LNCaP clone FGC (cell line): ENCODE data around the gene HIBADH.

Experiments
- DNase-seq: peaks from one replicate; pipeline ENCODE4 v3.0.0-alpha.2; 2011; ENCODE audit warnings: low read depth
- H3K4me3 ChIP-seq: 2 replicates; pipeline ENCODE4 v1.5.1; 2011; ENCODE audit warnings: mild to moderate bottlenecking, low read depth, low read length, control low read depth
- TF ChIP-seq, protein P1 (sequence below): IDR thresholded peaks from 2 replicates; pipeline ENCODE4 v1.5.1; 2012; ENCODE audit warnings: mild to moderate bottlenecking; ENCODE audit not compliant: control insufficient read depth, insufficient read depth; ENCODE audit errors: extremely low read depth

The HIBADH gene

DNA sequence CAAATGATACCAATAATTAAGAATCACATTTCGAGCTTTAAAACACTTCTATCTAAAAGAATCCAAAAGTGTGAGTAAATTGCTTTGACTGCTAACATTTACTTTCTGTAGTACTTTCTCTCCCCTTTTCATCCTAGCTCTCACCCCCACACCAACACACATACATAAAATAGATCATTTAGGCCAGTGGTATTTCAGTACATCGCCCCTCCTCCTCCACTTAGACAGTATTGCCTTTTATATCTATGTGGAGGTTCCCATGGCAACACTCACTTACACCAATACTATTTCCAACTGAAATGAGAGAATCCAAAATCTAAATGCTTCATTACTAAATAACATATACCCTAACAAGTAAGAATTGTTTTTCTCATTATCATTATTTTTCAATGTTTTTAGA, 58.9 kb downstream of the HIBADH start:
- H3K4me3 ChIP-seq: no peak overlapping the region
- TF ChIP-seq, protein P1, sequence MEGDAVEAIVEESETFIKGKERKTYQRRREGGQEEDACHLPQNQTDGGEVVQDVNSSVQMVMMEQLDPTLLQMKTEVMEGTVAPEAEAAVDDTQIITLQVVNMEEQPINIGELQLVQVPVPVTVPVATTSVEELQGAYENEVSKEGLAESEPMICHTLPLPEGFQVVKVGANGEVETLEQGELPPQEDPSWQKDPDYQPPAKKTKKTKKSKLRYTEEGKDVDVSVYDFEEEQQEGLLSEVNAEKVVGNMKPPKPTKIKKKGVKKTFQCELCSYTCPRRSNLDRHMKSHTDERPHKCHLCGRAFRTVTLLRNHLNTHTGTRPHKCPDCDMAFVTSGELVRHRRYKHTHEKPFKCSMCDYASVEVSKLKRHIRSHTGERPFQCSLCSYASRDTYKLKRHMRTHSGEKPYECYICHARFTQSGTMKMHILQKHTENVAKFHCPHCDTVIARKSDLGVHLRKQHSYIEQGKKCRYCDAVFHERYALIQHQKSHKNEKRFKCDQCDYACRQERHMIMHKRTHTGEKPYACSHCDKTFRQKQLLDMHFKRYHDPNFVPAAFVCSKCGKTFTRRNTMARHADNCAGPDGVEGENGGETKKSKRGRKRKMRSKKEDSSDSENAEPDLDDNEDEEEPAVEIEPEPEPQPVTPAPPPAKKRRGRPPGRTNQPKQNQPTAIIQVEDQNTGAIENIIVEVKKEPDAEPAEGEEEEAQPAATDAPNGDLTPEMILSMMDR: no peak
- no peak for DNase-seq

DNA sequence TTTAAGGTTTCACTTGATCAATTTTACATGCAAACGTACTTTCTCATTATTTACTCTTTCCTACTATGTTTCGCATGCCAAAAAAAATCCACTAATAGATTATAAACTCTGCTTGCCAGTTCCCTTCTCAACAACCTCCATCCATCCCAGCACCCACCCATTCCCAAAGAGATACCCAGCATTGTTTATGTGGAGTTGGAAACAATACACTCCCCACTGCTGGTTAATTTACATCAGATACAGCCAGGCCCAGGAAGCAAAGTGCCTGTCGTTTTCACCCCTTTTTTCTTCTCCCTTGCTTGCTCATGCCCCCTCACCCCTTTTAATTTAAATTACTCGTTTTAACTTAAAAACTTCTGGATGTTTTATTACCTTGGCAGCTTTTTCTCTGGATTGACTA, 59.9 kb downstream of the HIBADH start:
- no peak overlapping the region for H3K4me3 ChIP-seq
- DNase-seq: no peak

DNA sequence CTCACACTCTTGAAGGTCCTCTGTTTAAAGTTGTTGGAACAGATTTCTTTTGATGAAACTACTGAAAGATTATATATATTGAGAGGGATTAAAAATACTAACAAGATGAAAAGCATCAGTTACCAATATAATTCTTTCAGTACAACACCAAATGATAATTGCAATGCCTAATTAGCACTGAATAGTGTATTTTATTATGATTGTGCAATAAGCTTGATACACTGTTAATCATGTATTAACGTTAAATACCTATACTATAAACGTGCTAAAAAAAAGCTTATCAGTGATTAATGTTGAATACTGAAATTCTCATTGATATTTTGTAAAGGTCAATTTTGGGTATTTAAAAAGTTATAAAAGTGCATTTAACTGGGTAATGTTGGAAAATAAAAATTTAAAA, 61.5 kb downstream of the HIBADH start:
- TF ChIP-seq, protein P1: no peak
- H3K4me3 ChIP-seq: no peak overlapping the region
- DNase-seq: no peak

More for the DNA sequence above, 59.9 kb downstream of the HIBADH start:
- TF ChIP-seq, protein P1: no peak

DNA sequence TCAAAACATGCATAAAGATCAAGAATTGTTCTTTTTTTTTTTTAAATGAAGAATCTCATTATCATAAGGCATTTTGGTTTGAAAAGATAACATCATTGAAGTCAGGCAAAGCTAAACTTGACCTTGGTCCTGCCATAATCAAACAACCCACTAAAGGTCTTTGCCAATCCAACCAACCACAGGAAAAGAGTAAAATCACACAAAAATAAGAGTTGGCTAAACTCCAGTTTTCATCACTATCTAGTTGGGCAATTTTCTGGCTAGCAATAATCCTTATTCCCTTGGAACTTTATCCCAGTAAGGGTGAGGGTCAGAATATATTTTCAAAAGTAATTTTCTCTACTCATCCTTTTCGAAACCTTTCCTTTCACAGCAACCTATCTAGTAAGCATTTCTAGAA, 62.4 kb downstream of the HIBADH start:
- TF ChIP-seq, protein P1: no peak
- no peak for DNase-seq
- H3K4me3 ChIP-seq: no peak overlapping the region

DNA sequence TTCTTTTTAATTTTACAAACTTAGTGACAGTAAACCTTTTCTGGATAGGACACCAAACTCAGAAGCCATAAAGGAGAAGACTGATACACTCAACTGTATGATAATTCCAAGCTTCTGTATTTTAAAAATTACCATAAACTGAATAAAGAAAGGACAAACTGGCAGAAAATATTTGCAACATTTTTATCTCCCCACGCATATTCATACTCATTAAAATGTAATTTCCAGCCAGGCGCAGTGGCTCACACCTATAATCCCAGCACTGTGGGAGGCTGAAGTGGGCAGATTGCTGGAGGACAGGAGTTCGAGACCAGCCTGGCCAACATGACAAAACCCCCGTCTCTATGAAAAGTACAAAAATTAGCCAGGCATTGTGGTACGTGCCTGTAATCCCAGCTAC, 67.7 kb downstream of the HIBADH start:
- H3K4me3 ChIP-seq: no peak overlapping the region
- TF ChIP-seq, protein P1: no peak
- no peak for DNase-seq

DNA sequence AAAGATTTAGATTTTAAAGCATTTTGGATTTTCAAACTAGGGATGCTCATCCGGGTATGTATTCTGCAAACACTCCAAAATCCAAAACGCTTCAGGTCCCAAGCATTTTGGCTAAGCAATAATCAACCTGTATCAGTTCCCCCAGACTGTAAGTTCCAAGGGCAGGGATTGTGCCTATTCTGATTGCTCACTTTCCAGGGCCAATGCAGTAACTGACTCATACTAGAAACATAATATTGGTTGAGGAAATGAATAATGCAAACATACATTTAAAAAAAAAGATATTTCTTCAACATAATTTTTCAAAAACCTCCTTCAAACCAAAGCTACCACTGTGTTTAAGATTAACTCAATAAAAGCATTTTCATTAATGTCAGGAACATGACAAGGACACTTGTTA, 69.5 kb downstream of the HIBADH start:
- DNase-seq: no peak
- H3K4me3 ChIP-seq: no peak overlapping the region
- TF ChIP-seq, protein P1: no peak

DNA sequence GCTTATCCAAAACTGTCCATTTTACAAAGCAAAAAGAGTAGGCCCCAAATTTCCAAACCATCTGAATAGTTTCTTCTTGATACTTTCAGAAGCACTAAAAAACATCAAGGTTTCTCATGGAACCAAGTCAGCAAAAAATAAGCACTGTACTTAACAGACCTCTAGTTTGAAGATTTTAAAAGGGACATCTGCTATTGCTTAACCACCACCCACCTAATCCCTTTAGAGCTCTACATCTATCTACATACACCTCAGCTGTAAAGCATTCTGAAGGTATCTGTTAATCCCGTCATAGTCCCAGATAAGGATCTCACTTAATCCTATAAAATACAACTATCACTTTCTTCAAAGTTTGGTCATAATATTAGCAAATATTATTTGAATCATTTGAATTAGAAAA, 72.3 kb downstream of the HIBADH start:
- H3K4me3 ChIP-seq: no peak overlapping the region
- TF ChIP-seq, protein P1: no peak
- no peak for DNase-seq
